ENCODE results near the gene MBP.
"Not testable (repeated sequence)": the region's sequence is repeated elsewhere in the genome, so short reads cannot be mapped to it uniquely, and the experiment has no call there.

MBP gene

GRCh38 chr18:77021075-77021474 is 111.5 kb downstream of the MBP start:
- no peak for DNase-seq

DNA sequence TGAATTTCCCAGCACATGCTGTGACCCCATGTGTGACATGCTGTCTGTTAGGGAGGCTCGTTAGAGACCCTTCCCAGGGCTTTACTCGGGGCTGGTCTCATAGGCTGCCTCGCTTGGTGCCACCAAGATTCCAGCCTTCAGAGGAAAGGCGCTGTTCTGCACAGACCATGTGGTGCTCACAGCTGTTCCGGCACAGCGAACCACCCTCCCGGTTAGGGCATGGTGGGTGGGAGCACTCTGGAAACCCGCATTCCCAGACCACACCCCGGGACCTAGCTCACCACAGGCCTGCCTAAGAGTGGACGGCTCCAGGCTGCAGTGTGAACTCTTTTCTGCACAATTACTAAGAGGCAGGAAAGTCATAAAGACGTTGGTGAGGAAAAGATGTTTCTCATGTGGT is 112.0 kb downstream of the MBP start:
- DNase-seq: no peak

- DNase-seq: no peak
These were observed 112.9 kb downstream of the MBP start for GRCh38 chr18:77019641-77020040.

DNA sequence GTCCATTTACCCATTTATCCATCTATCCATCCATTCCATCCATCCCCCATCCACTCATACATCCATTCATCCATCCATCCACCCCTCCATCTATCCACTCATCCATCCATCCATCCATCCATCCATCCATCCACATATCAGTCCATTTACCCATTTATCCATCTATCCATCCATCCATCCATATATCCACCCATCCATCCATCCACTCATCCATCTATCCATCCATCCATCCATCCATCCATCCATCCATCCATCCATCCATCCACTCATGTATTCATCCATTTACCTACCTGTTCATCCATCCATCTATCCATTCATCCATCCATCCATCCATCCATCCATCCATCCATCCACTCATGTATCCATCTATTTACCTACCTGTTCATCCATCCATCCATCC is 113.9 kb downstream of the MBP start:
- DNase-seq: not testable (repeated sequence)

DNA sequence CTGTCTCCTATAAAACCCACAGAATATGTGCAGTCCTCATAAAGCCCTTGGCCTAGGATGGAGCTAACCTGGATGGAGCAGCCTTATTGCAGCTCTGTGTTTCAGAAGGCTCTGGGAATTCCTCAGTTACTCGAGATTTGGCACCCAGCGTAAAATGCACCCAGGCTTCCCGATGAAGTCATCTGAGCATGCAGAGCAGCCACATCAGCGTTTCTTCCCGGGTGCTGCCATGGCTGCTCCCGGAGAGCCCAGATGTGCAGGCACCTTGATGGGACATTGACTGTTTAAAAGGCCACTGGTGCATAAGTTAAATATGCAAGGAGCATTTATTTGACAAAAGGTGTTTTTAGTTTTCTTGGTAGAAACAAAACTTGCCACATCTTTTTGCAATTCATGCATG is 115.2 kb downstream of the MBP start:
- no peak for DNase-seq

- DNase-seq: no peak
These were observed 115.6 kb downstream of the MBP start for GRCh38 chr18:77016936-77017335.

GRCh38 chr18:77015771-77016710 is 116.5 kb downstream of the MBP start:
- DNase-seq: no peak

- no peak for DNase-seq
These were observed 117.4 kb downstream of the MBP start for GRCh38 chr18:77015169-77015568.

DNA sequence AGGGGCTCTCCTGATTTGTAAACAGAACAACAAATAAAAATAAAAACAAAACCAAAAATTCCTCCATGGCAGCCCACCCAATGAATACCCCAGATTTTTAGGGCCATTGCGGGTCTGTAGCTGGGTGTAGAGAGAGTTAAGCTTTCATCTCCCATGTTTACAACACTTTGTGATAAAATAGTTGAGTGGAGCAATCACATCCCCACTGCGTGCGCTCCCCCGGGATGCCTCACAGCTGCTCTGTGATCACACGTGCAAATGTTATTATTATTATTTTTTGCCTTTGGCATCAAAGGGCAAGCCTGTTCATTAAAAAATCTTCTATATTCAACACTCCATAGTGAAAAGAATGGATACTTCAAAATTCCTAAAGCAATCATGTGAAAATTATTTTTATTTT is 118.0 kb downstream of the MBP start:
- DNase-seq: no peak

DNA sequence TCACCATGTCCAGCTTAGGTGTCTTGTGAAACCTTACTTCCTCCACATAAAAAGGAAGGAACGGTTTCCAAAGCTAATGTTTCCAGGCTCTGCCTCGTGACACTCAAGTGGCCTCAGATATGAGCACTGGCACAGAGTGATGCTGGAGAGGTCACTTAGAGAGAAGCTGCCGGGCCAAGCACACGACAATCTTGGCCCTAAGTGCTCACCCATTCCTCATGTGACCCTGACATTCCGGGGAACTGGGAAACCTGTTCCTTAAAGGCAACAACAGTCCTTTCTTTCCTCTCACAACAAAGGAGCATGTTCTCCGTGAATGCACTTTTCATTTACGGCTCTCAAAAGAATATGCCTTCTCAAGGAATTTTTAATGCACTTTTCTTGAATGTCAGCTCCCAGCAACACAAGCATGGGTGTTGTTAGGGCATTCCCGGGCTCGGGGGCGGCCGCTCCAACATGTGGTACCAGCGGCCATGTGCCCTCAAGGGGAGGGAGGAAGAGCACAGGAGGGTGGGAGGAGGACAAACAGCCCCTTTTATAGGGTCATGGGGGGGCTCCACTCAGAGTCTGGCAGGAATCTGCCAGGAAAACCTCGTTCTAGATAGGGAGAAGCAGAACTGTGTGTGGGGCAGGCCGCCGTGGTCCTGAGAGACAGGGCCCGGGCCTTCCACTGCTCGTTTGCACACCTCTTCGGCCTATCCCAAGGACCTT is 118.6 kb downstream of the MBP start:
- DNase-seq: no peak

DNA sequence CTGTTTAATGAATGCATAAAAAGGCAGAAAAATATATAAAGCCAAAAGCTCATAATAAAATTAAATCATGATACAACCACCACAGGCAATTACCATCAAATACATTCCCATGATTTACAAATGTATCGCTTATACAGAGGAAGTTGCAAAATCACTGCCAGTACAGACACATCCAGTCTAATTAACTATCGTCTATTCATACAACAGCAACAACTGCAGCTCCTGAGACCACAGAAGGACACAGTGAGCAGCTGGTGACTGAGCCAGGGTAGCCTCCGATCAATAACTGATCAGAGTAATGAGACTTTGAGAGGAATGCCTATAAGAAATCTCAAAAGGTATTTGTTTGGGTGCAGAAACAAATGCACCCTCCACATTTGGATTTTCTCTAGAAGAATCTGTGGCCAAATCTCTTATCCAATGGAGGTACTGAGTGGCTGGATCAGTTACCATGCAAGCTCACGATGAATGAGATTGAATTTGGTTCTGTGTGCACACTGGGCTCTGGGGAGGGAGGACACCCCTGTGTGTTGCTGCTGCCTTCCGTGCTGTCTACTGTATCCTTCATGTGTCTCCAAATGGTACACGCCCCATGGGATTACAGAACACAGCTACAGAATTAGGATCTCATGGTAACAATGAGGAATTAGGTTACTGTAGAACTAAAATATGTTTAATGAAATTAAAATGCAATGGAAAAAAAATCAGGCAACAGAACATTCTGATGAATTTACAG is 119.6 kb downstream of the MBP start:
- DNase-seq: no peak

- no peak for DNase-seq
These were observed 120.5 kb downstream of the MBP start for GRCh38 chr18:77012120-77012519.

DNA sequence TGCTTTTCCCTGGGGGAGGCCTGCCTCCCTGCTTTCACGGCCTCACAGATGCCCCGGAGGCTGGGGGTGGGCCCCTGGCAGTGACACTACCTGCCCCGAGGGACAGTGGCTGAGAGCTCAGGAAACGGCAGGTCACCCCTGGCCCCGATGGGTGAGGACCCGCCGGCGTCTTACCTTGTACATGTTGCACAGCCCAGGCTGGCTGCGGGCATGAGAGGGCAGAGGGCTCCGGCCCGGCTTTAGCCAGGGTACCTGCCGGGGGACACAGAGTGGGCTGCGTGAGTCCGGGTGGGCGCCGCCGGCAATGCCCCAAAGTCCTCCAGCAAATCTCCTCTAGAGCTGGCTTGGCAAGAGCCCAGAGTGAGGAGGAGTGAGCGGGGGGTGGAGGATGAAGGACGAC is 122.9 kb downstream of the MBP start:
- DNase-seq: no peak

DNA sequence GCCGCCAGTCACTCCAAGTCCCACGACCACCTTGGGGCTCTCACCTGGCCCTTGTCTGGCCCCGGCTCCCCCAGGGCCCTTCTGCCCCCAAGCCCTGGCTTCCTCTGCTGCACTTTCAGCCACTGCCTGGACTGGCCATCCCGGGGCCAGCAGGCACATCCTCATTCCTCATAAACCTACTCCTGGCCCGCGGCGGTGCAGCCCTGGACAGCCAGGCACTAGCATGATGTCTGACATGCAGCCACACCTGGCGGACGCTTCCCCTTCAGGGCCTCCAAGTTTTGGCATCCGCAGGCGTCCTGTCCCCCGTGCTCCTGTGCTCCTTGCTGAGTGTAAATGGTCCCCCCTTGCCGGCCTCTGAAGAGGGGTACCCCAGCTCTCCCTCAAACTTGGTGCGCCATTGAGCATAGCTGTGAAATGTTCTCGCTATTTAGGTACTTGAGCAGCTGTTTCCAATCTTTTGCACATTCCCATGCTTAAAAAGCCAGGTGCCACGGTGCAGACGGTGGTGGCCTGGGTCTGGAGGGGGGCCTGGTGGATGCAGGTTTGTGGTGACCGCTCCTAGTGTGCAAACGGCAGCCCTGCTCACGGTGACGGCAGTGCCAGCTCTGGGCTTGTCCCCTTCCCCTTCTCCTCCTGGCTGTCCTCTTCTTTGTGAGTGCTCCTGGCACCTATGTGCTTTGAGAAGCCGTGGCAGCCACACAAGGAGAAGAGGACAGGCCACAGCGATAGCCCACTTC is 123.8 kb downstream of the MBP start:
- no peak for DNase-seq

GRCh38 chr18:77008006-77008405 is 124.6 kb downstream of the MBP start:
- no peak for DNase-seq

DNA sequence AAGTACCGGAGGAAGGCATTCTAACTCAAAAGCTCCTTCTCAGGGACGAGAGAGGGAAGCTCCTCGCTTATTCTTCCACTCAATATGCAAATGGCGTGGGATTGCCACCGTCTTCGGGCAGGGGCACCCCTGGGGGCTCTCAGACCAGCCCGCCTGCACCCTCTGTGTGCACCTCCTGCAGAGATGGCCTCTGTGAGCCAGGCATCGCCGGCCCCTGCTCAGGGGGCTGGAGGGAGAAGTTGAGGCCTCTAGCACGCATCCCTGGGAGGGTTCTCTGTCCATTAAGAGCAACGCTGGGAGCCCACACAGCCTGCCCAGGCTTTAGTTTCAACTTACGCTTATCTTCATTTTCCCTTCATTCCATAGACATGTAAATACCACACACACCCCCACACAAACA is 125.3 kb downstream of the MBP start:
- DNase-seq: no peak

DNA sequence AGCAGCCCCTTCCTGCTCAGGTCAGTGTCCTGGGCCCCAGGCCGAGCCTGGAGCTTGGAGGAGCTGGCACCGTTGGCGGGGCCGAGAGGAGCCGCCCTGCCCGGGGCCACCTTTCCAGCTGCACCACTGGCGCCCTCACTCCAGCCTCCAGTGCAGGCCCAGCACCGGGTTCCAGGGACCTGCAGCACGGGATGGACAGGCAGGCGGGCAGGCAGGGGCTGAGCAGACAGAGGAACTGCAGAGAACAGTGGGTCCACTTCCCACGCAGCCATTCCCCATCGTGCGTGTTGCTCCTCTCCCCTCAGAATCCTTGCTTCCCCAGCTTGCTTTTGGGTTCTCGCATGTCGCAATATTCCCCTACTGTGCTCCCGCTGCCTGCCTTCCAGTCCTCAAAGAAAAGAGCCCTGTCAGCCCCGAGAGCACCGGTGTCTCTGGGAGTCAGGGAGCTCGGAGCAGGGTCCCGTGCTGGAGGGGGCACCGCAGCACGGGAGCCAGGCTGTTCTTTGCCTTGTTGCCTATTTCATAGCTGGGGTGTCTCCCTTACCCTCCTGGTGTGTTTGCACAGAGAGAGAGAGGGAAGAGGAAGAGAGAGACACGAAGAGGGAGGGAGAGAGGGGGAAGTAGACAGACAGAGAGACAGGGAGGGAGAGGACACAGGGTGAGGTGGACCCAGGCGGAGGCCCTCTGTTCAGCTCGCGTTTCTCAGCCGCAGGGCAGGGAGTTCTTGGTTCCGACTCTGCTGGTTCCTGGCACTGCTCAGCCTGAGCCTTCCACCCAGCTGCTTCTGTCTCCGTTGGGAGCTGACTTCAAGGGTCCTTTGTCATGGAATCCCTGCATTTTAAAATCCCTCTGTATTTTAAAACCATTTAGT is 126.0 kb downstream of the MBP start:
- no peak for DNase-seq

DNA sequence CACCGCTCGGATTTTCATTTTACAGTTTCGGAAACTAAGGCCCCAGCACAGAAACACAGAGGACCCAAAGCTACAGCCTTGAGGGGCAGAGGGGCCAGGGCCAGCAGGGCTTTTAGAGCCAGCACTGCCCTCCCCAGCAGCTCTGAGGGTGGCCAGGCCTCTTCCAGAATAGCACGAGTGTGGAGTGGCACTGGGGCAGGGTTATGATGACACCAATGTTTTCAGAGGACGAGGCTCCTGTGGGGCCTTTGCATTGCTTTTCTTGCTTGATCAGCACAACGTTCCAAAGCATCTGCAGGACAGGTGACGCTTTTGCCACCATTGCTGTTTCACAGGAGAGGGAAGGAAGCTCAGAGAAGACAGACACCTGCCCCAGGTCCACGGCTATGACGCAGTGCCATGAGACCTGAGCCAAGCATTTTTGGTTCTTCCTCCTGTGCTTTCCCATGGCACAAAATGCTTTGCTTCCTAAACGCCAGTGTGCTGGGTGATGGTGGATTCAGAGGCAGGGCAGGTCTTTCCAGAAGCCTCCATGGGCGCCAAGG is 126.9 kb downstream of the MBP start:
- DNase-seq: no peak

- peak; percentile 48 for DNase-seq
These were observed 127.8 kb downstream of the MBP start for GRCh38 chr18:77004555-77005380.

DNA sequence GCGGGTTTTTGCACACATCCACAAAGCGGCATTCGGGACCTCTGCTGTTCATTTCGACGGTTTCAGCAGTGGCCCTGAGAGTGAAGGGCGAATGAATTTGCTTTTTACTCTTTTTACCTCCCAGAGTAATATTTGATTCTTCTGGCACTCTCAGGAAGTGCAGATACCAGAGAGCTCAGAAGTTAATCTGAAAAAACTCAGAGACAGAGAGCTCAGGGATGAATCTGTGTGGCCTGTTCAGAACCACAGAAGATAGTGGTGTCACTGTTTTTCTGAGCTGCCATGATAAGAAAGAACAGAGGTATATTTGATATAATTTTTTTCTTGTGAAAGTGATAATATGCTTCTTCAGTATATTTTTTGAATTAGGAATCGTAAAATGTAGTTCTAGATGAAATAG is 129.3 kb downstream of the MBP start:
- no peak for DNase-seq

DNA sequence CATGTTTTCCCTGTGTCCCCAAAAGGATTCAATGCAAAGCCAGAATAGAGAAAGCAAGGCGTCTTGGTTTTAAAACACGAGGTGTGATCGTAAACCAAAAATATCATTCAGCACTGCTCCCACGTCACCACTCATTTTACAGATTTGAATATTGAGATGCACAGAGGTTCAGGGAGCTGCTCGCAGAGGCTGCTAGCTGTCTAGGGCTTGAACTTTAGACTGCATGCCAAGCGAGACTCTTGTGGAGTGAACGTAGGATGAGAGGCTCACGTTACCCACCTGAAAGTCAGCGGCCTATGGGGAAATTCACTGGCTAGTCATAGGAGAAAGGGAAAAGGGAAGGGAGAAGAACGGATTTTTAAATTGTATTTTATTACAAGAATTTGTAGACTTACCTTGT is 130.1 kb downstream of the MBP start:
- no peak for DNase-seq
